HG02970 (cell line): ENCODE measurements around the gene ADAMTS2.

ENCODE experiments used
- ATAC-seq: cut with Tn5 transposase; IDR thresholded peaks from one replicate; pipeline ENCODE4 v1.9.1; 2021; ENCODE audit warnings: mild to moderate bottlenecking, moderate library complexity, moderate number of reproducible peaks; ENCODE audit not compliant: unreplicated experiment, low FRiP score

ADAMTS2 gene

DNA sequence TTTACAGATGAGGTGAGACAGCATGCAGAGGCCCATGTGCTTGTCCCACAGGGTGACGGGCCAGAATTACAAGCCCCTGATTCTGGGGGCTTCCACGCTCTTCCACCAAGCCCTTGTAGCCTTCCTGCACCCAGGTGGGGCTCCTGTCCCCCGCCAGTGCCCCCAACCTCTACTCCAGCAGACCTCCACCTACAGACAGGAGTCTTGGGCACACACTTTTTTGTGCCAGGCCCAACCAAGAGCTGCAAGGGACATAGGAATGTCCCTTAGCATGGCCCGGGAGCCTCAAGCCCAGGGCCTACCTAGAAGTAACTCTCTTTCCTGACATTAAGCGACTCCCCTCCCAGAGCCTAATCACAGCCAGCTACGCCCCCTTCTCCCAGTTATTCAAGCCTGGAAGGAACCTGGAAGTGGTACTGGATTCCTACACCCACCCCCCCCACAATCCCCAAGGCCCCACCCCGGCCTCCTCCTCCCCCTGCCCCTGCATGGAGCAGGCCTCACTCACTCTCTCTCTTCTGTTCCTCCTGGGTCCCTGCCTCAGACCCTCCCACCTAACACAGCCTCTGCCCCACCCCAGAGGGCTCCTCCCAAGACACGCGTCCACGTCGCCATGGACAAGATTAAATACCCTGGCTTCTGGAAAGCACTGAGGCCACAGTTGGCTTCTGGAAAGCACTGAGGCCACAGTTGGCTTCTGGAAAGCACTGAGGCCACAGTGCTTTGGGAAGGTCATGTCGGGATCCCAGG, 30.5 kb downstream of the ADAMTS2 start:
- ATAC-seq = no peak

- ATAC-seq = no peak
Measured at GRCh38 chr5:179313849-179314521, 31.3 kb downstream of the ADAMTS2 start.

DNA sequence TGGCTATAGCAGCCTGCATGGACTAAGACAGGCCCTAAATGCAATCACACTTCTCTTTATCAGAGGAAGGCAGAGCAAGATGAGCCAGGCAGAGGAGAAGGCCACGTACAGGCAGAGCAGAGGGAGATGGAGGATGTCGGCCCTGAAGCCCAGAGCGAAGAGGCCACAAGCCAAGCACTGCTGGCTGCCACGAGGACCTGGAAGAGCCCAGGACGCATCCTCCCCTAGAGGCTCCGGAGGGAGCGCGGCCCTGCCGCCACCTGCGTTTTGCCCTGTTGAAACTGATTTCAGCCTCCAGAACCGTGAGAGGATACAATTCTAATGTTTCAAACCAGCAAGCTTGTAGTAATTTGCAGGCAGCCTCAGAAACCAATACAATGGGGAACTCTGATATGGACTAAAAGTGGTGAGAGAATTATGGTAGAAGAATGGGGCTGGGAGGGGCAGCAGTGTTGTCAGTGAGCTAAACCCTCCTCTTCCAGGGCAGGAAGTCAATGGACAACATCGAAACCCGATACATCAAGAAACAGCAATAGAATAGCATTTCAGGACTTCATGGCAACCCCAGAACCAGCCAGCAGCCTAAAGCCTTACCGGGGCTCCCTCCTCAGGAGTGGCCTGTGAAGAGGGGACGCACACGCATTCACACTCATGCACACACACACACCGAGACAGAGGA, 32.6 kb downstream of the ADAMTS2 start:
- ATAC-seq = no peak

DNA sequence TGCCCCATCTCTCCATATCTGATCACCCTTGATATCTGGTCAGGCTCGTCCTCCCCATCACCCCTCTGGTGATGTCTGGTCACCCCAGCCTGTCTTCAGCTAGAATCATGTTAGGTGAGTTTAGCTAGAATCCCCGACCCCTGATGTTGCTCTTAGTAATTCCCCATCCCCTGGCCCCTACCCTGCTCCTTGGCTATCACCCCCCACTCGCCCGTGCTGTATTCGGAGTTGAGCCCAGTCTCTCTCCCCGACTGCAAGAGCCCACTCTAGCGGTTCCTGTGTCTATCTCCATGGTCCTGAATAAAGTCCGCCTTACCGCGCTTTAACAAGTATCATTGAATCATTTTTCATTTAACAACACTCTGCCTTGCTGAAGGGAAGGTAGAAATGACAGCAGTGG, 33.7 kb downstream of the ADAMTS2 start:
- ATAC-seq = no peak

DNA sequence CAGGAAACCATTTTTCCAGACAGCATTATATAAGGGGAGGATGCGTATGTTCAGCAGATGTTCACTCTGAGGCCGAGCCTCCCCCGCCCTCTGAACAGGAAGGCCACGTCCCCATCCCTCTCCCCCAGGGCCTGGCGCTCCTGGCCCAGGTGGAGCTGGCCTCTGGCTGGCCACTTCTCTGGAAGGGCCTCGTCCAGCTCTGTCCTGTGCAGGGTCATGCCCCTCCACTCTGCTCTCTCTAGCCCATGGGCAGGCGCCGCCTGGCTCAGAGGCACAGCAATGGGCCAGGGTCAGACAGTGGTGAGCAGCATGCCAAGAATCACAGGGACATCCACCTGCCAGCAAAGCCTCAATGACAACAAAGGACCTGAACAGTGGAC, 34.2 kb downstream of the ADAMTS2 start:
- ATAC-seq = no peak

DNA sequence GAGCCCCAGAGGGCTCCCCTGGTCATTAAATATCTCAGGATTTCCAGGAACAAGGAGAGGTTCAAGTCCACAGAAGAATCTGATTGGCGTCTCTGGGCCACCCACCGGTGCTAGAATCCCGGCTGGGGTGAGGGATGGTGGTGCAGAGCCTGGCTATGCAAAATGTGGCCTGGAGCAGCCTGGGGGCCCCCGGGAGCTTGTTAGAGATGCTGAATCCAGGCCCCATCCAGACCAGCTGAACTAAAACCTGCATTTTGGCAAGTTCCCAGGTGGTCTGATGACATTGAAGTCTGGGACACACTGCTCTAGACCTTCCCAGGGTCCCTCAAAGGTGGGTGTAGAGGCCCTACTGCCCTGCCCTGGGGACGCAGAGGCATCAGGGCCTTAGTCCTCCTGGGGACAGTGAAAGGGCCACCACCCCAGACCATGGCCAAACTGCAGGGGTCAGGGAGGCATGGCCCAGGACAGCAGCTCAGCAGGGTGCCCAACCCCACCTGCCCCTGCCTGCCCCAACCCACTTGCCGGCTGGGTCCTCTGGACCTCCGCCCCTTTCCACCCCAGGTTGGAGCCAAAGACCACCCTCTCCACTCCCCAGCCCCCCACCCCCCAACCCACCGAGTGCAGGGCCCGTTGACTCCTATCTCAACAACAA, 34.7 kb downstream of the ADAMTS2 start:
- ATAC-seq = no peak

DNA sequence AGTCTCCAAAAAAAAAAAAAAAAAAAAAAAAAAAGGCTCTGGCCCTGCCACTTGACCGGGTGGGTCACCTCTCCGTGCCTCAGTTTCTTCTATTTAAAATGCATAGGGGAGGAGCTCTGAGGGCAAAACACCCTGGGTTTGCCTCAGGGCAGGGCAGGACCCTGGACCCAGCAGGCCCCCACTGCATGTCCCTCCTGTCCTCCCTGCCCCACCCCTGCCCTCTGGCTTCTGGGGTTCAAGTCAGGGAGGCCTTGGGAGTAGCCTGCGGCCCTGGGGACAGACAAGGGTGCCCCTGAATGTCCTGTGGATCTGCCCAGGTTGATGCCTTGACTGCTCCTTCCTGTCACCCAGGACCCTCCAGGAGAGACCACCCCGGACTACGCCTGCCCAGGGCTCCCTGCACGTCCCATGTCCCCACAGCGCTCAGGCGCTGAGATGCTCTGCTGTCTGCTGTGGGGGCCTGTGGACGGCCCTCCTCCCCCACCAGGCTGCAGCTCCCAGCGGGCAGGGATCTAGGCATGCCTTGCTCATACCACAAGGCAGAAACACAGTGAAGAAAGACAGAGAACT, 35.4 kb downstream of the ADAMTS2 start:
- no peak for ATAC-seq

GRCh38 chr5:179309383-179309670, 35.9 kb downstream of the ADAMTS2 start:
- no peak for ATAC-seq

DNA sequence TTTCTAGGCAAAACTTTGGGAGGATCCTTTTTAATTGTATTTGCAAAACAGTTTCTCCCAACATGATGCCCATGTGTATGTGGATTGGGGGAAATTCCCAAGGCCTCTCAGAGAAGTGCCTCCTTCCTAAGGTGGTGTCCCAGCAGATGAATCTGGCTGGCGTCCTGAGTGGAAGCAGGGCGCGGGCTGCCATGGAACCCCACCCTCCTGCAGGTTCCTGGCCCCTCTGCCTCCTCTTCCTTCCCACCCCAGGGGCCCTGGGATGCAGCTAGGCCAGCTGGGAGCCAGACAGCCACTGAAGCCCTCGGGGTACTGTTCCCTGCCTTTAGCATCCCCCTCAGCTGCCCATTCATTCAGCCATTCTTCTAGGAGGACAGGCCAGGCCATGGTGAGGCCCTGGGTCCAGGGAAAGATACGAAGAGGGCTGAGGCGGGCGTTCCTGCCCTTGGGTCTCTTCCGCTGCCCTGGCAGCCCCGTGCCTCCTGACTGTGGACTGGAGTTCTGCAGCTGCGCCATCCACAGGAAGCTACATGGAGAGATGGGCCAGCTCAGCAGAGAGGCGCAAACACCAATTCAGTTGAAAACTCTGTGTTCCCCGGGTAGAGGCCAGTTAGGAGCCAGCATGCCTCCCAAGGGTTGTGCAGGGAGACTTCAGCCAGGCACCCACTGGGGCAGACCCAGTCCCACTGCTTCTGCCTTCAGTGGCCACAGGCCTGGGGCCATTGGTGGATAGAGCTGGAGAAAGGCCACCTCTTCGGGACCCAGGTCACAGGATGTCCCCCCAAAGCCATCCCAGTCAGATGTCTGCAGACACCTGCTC, 36.5 kb downstream of the ADAMTS2 start:
- no peak for ATAC-seq

DNA sequence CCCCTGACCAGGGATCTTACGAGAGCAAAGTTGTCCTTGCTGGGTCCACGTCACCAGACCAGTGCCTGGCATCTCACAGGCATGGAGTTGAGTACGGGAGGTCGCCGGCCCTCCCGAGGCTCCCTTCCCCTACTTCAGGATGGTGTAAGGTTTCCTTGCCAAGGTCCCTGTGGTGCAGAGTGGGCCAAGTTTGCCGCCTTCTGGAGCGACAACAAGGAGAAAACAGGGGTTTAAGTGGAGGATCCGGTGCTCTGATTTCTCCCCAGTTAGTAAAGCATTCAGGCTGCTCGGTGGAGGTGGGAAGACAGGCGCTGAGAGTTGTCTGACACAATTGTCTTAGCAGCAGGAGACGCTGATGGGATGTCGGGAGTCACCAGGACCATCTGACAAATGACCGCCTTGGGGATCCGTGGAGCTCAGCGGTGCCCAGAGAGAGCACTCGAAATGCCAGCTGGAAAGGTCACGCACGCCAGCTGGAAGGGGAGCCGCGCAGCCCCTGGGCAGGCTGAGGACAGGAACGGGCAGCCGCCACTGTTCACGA, 37.3 kb downstream of the ADAMTS2 start:
- no peak for ATAC-seq

- ATAC-seq = no peak
Measured at GRCh38 chr5:179307013-179307800, 38.1 kb downstream of the ADAMTS2 start.

DNA sequence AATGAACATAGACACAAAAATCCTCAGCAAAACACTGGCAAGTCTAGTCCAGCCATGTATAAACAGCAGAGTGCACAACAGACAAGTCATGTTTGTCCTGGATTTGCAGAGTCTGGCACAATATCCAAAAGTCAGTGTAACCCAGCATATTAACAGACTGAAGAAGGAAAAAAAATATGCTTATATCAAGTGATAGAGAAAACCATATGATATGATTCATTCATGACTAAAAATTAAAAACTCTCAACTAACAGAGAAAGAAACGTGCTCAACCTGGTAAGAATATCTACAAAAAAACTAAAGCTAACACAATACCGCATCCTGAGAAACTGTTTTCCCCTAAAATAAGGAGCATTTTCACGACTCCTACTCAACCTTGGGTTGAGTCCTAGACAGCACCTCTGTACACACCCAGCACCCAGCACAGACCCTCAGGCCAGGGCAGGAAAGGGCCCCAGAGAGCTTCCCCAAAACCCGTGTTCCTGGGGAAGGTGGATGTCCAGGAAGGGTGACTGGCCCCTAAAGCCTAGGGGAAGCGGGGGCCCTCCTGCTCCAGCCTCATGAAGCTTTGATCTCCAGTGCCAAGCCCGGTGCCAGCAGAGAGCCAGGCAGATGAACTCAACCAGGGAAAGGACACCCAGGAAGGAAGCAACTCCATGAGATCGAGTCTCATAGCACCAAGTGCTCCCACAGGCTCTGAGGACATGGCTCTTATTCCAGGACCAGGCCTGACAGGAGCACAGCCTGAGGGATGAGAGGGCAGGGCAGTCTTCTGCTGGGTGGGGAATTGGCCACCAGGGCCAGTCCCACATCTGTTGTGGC, 38.9 kb downstream of the ADAMTS2 start:
- ATAC-seq = no peak

GRCh38 chr5:179304871-179305270, 40.4 kb downstream of the ADAMTS2 start:
- no peak for ATAC-seq

DNA sequence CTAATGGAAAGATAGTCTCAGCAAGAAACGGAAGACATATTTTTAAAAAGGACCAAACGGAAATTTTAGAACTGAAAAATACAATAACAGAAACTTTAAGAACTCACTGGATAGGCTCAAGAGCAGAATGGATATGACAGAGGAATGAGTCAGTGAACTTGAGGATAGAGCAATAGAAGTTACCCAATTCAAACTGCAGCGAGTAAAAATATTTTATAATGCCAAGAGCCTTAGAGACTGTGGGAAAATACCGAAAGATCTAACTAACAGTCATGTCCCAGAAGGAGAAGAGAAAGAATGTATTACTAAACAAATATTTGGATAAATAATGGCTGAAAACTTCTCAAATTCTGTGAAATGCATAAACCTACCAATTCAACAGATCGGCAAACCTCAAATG, 40.8 kb downstream of the ADAMTS2 start:
- no peak for ATAC-seq

DNA sequence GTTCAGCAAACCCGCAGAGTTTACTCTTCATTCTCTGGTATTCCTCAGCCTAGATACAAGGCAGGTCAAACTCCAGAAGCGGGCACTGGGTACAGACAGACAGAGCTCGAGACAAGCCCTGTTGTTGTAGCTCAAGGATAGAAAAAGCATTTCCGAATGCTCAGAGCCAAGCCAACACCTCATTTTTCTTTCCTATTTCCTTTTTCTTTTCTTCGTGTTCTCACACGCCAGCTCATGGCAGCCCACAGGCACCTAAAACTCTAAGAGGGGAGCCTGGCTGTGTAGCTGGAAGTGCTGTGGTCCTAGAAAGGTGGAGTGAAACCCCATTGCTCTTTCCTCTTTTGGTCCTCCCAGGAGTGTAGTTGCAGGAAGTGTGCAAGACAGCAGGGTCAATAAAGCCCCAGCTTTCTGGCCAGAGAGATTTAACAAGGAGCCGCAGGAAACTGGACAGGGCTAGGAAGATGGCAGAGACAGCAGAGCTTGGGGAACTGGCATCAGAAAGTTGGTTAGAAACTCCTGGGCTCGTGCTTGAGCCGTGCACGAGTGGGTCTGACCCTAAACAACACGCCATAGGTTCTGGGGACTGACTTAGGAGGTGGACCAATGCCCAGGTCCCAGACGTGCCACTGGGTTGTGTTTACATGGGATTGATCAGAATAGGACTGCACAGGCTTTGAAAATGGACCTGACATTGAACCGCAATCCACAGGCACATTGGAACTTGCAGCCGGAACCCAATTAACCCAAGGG, 41.6 kb downstream of the ADAMTS2 start:
- ATAC-seq = no peak

- ATAC-seq = no peak
Measured at GRCh38 chr5:179302499-179303185, 42.6 kb downstream of the ADAMTS2 start.

DNA sequence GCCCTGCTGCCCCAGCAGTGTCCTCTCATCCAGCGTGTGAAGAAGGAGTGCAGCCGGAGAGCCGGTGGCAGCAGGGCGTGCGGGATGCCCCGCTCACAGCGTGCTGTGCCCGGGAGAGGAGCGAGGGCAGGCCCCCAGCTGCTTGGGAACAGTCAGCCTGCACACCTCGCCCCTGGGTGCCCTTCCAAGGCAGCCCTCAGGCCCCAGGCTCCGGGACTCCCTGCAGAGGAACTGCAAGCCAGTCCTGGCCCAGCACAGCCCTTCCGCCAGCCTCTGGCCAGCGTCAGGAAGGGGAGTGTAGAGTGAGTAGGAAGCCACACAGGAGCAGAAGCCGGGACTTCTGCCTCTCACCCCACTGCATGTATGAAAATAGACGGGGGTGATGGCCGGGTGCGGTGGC, 43.5 kb downstream of the ADAMTS2 start:
- ATAC-seq = no peak
